GM19043 (cell line): ENCODE data around the gene TMC8.
A peak's percentile ranks its signal among the peaks of the same experiment; 100 is the strongest.

Experiments used
- ATAC-seq: cut with Tn5 transposase; IDR thresholded peaks from one replicate; pipeline ENCODE4 v1.9.1; 2021; ENCODE audit warnings: low read depth; ENCODE audit not compliant: unreplicated experiment

Gene TMC8

GRCh38 chr17:78174346-78174869, 43.8 kb downstream of the TMC8 start:
- ATAC-seq = no peak

- ATAC-seq = no peak
Observed at GRCh38 chr17:78174870-78175642, 44.5 kb downstream of the TMC8 start.

GRCh38 chr17:78175643-78175981, 45.0 kb downstream of the TMC8 start:
- ATAC-seq = no peak

GRCh38 chr17:78176548-78177025, 46.0 kb downstream of the TMC8 start:
- ATAC-seq = no peak

- no peak for ATAC-seq
Observed at GRCh38 chr17:78179372-78179771, 48.8 kb downstream of the TMC8 start.

- ATAC-seq = no peak
Observed at GRCh38 chr17:78180083-78180482, 49.5 kb downstream of the TMC8 start.

- ATAC-seq = no peak
Observed at GRCh38 chr17:78180508-78180907, 49.9 kb downstream of the TMC8 start.

- no peak for ATAC-seq
Observed at GRCh38 chr17:78182504-78182903, 51.9 kb downstream of the TMC8 start.

- ATAC-seq = no peak
Observed at GRCh38 chr17:78183916-78184315, 53.3 kb downstream of the TMC8 start.

- ATAC-seq = no peak
Observed at GRCh38 chr17:78184351-78184750, 53.8 kb downstream of the TMC8 start.

- no peak for ATAC-seq
Observed at GRCh38 chr17:78184868-78185267, 54.3 kb downstream of the TMC8 start.

GRCh38 chr17:78185981-78186691, 55.6 kb downstream of the TMC8 start:
- ATAC-seq = no peak

- peak; percentile 90 for ATAC-seq
Observed at GRCh38 chr17:78186692-78187595, 56.4 kb downstream of the TMC8 start, which contains the start of the genes AFMID and TK1. AFMID (plus strand) TSS chr17:78187362; CDS start chr17:78187371, 9 bp downstream. TK1 (minus strand) TSS chr17:78187052; CDS start chr17:78186994, 58 bp downstream.
